Transverse colon (tissue), 4 donors: Measurements from ENCODE around the gene ANKRD33B.

Experiments
- CTCF ChIP-seq, 5 experiments: fragments of 200-600 bp in 3 of 5; fragments of 450-650 bp in 2 of 5; sonication (generic) in 3 of 5; IDR thresholded peaks; 1 replicate in 2 of 5; 2 replicates in 3 of 5; pipeline ENCODE4 v1.5.1; 2016 to 2017; ENCODE audit warnings: antibody characterized with exemption in 5 of 5, inconsistent platforms in 3 of 5, mild to moderate bottlenecking in 2 of 5, moderate library complexity in 1 of 5
- EP300 ChIP-seq: sonication (generic); formaldehyde crosslinking; IDR thresholded peaks from one replicate; pipeline ENCODE4 v1.6.1; 2017; ENCODE audit warnings: antibody characterized with exemption, low read depth
- POLR2A ChIP-seq: fragments of 450-650 bp; IDR thresholded peaks from one replicate; pipeline ENCODE4 v1.6.1; 2016; ENCODE audit warnings: antibody characterized with exemption, mild to moderate bottlenecking, moderate library complexity
- POLR2AphosphoS5 ChIP-seq, 3 donors: sonication (generic); formaldehyde crosslinking; IDR thresholded peaks; one replicate each; pipeline ENCODE4 v1.6.1; 2016; ENCODE audit warnings: antibody characterized with exemption in 3 of 3

GRCh38 chr5:10585518-10585915, 21.6 kb downstream of the ANKRD33B start:
- TF ChIP-seq POLR2AphosphoS5 (IDR thresholded peaks at IDR 0.05) (no peak), CTCF (IDR thresholded peaks at IDR 0.05) (no peak), POLR2A (no peak), EP300 (no peak)
